Progenitor cell of endocrine pancreas (in vitro differentiated cells): Measurements from ENCODE around the gene FOXN4. TPM values are rescaled to one million over a fixed set of nuclear protein-coding genes. Genes with fewer than 3 reads are reported as not detected.

ENCODE experiments used
- DNase-seq: peaks from one replicate; pipeline ENCODE4 v3.0.0; 2021; ENCODE audit warnings: low spot score; ENCODE audit not compliant: unreplicated experiment
- H3K27ac Mint-ChIP-seq: 2 replicates; pipeline ENCODE4 v1.8.0; 2021; ENCODE audit warnings: mild to moderate bottlenecking, moderate library complexity, mixed read lengths
- H3K27me3 Mint-ChIP-seq: 2 replicates; pipeline ENCODE4 v1.8.0; 2021; ENCODE audit warnings: mixed read lengths
- H3K36me3 Mint-ChIP-seq: 2 replicates; pipeline ENCODE4 v1.8.0; 2022; ENCODE audit warnings: mixed read lengths; ENCODE audit not compliant: insufficient read depth
- H3K4me1 Mint-ChIP-seq: 2 replicates; pipeline ENCODE4 v1.8.0; 2021; ENCODE audit warnings: low read depth, mixed read lengths
- H3K4me3 Mint-ChIP-seq: 2 replicates; pipeline ENCODE4 v1.8.0; 2021; ENCODE audit warnings: low read depth, mild to moderate bottlenecking, moderate library complexity, mixed read lengths
- H3K9me3 Mint-ChIP-seq: 2 replicates; pipeline ENCODE4 v1.8.0; 2021; ENCODE audit warnings: low read depth, mixed read lengths
- total RNA-seq: library from RNA; stranded (reverse); gene quantifications from 2 replicates; pipeline ENCODE4 v1.2.1, GENCODE V29; 2021
- TF ChIP-seq, protein P1 (sequence below): fragments of 200-600 bp; sonication (generic); IDR thresholded peaks from one replicate; pipeline ENCODE4 v1.5.0; 2021; ENCODE audit warnings: antibody characterized with exemption, mild to moderate bottlenecking; ENCODE audit not compliant: unreplicated experiment

FOXN4 gene
- total RNA-seq, 1 donor from 2014 or later, result 0.34 TPM

DNA sequence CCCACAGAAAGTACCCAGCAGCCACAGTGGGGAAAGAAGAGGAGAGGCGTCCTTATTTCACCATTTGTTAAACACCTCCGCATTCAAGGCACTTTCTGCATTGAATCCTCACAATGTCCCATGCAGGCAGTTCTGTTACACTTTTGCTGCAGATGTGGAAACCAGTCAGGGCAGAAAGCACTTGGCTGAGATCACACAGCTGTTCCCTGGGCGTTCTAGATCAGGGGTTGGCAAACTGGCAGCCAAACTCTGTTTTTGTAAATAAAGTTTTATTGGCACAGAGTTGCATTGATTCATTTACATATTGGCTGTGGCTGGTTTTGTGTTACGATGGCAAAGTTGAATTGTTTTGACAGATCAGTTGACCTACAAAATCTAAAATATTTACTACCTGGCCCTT lies 20.1 kb downstream of the FOXN4 start:
- Mint-ChIP-seq H3K9me3 (no peaks in the 10 kb centered on the region), H3K4me3 (no peak overlapping the region), H3K27ac (no peak overlapping the region), H3K36me3 (no peaks in the 10 kb centered on the region), H3K4me1 (no peaks in the 10 kb centered on the region), H3K27me3 (peaks cover 5% of the 10 kb centered on the region)
- DNase-seq, result no peak
- TF ChIP-seq, protein P1, sequence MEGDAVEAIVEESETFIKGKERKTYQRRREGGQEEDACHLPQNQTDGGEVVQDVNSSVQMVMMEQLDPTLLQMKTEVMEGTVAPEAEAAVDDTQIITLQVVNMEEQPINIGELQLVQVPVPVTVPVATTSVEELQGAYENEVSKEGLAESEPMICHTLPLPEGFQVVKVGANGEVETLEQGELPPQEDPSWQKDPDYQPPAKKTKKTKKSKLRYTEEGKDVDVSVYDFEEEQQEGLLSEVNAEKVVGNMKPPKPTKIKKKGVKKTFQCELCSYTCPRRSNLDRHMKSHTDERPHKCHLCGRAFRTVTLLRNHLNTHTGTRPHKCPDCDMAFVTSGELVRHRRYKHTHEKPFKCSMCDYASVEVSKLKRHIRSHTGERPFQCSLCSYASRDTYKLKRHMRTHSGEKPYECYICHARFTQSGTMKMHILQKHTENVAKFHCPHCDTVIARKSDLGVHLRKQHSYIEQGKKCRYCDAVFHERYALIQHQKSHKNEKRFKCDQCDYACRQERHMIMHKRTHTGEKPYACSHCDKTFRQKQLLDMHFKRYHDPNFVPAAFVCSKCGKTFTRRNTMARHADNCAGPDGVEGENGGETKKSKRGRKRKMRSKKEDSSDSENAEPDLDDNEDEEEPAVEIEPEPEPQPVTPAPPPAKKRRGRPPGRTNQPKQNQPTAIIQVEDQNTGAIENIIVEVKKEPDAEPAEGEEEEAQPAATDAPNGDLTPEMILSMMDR, result no peak

DNA sequence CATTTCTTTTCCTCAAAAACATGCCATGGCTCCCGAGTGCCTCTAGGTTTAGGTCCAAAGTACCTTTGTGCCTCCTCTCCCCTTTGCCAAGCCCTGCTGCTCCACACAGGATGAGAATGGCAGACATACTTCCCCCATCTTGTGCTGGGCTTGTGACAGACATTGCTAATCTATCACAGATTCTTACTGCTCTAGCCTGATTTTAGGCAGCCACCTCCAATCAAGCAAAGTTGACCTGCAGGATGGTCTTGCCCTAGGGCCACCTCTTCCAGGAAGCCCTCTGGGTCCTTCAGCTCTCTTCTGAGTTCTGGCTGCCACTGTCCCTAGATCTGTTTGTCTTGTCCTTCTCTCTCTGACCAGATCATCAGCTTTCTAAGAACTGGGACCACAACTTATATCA lies 20.5 kb downstream of the FOXN4 start:
- H3K36me3 Mint-ChIP-seq, result no peaks in the 10 kb centered on the region
- no peaks in the 10 kb centered on the region for H3K4me1 Mint-ChIP-seq
- DNase-seq, result no peak
- H3K9me3 Mint-ChIP-seq, result no peaks in the 10 kb centered on the region
- TF ChIP-seq, protein P1, result no peak
- no peak overlapping the region for H3K27ac Mint-ChIP-seq
- peaks cover 5% of the 10 kb centered on the region for H3K27me3 Mint-ChIP-seq
- no peak overlapping the region for H3K4me3 Mint-ChIP-seq

DNA sequence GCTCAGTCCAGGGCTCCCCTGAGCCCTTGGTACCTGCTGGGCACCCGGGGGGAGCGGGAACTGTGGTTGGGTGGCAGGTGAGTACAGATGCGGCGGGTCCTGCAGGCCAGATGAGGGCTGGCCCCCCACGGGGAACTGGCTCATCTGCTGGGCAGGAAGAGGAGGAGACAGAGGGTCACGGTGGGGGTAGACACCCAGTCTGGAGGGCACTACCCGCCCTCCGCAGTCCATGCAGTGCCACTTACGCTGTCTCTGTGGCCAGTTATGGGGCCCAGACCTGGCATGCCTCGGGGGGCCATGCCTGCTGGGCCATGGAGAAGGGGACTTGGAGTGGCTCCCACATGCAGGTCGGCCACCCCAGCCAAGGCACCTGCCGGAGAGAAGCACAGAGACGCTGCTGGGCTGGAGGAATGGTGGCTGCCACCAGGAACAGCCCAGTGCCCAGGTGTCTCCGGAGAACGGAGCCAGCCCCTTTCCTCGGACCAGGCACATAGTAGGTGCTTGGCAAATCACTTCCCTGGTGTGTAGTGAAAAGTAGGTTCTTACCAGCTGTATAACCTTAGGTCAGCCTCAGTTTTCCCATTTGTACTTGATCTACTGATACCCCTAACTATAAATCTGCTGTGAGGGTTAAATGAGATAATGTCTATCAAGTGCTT lies 21.1 kb downstream of the FOXN4 start:
- Mint-ChIP-seq H3K27ac (no peak overlapping the region), H3K9me3 (no peaks in the 10 kb centered on the region), H3K4me3 (no peak overlapping the region), H3K4me1 (no peaks in the 10 kb centered on the region), H3K27me3 (peaks cover under 1% of the 10 kb centered on the region), H3K36me3 (no peaks in the 10 kb centered on the region)
- TF ChIP-seq, protein P1, result no peak
- DNase-seq, result no peak

DNA sequence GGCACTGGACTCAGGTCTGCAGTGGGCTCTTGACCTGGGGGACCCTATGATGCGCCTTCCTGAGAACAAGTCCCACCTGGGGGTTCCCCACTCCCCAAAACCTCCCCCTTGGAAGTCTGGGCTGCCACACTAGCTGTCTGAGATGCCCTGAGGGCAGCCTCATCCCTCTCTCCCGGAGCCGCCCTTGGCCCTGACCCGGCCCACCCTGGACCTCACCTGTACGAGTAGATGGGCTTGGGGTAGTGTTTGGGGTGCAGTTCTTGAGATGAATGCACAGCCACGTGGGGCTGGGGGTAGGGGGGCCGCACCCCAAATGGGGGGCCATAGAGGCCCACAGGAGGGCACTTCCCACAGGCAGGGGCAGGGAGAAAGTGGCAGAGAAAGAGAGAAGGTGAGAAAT lies 21.9 kb downstream of the FOXN4 start:
- no peak overlapping the region for H3K4me3 Mint-ChIP-seq
- H3K27me3 Mint-ChIP-seq, result no peaks in the 10 kb centered on the region
- no peaks in the 10 kb centered on the region for H3K9me3 Mint-ChIP-seq
- H3K36me3 Mint-ChIP-seq, result no peaks in the 10 kb centered on the region
- no peak for DNase-seq
- TF ChIP-seq, protein P1, result no peak
- H3K27ac Mint-ChIP-seq, result no peak overlapping the region
- H3K4me1 Mint-ChIP-seq, result no peaks in the 10 kb centered on the region

DNA sequence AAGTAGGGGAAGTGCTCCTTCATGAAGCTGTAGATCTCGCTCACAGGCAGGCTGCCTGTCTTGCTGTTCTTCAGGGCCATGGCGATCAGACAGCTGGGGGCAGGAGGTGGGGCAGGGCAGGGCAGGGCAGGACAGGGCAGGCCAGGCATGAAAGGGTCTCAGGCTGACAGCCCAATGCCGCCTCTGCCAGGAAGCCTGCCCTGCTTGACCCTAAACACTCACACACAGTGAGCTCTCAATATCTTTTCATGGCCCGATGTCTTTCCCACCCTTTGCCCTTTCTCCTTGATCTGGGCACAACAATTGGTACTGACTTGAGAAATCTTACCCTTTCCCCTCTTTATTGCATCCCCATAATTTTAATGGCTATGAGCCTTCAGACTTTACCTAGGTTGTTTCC lies 22.4 kb downstream of the FOXN4 start:
- Mint-ChIP-seq H3K4me3 (no peak overlapping the region), H3K36me3 (no peaks in the 10 kb centered on the region), H3K9me3 (no peaks in the 10 kb centered on the region), H3K27ac (no peak overlapping the region), H3K27me3 (no peaks in the 10 kb centered on the region), H3K4me1 (no peaks in the 10 kb centered on the region)
- no peak for DNase-seq
- TF ChIP-seq, protein P1, result no peak
